Measurements from ENCODE around the gene GJA9.

GJA9 gene

DNA sequence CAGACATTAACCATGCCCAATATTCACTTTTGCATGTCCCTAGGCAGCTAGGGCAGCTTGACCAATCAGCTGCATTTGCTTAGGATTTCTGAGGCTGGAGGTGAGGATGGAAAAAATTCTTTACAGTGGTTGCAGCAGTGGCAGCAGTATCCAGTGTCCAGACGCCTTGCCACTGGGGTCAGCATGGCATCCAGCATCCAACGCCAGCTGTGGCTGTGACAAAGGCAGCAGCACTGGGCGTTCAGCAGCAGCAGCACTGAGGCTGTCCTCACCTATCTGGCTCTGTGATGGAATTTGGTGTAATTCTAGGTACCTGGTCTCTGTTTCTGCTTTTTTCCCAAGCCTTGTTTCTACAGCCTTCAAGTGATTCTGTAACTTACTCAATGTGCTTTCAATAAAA, 44.7 kb upstream of the GJA9 start:
- no peaks in the 10 kb centered on the region for H3K27me3 ChIP-seq (ENCODE audit: insufficient read depth, poor library complexity, severe bottlenecking)
- H3K27ac ChIP-seq (replicated peaks) = no peak overlapping the region
- no peak for DNase-seq (ENCODE audit: low read depth in 1 of 2, low spot score in 1 of 2)
- no peak for TF ChIP-seq POLR2AphosphoS5 (IDR thresholded peaks at IDR 0.05; ENCODE audit: low read depth)
- no peak for TF ChIP-seq SPI1 (IDR thresholded peaks at IDR 0.05; ENCODE audit: borderline replicate concordance, low read depth)
- TF ChIP-seq, protein P1, sequence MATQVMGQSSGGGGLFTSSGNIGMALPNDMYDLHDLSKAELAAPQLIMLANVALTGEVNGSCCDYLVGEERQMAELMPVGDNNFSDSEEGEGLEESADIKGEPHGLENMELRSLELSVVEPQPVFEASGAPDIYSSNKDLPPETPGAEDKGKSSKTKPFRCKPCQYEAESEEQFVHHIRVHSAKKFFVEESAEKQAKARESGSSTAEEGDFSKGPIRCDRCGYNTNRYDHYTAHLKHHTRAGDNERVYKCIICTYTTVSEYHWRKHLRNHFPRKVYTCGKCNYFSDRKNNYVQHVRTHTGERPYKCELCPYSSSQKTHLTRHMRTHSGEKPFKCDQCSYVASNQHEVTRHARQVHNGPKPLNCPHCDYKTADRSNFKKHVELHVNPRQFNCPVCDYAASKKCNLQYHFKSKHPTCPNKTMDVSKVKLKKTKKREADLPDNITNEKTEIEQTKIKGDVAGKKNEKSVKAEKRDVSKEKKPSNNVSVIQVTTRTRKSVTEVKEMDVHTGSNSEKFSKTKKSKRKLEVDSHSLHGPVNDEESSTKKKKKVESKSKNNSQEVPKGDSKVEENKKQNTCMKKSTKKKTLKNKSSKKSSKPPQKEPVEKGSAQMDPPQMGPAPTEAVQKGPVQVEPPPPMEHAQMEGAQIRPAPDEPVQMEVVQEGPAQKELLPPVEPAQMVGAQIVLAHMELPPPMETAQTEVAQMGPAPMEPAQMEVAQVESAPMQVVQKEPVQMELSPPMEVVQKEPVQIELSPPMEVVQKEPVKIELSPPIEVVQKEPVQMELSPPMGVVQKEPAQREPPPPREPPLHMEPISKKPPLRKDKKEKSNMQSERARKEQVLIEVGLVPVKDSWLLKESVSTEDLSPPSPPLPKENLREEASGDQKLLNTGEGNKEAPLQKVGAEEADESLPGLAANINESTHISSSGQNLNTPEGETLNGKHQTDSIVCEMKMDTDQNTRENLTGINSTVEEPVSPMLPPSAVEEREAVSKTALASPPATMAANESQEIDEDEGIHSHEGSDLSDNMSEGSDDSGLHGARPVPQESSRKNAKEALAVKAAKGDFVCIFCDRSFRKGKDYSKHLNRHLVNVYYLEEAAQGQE (IDR thresholded peaks at IDR 0.05; ENCODE audit: insufficient replicate concordance, low read depth) = no peak
- H3K4me3 ChIP-seq (replicated peaks; ENCODE audit: insufficient read depth, low read length) = no peak overlapping the region

DNA sequence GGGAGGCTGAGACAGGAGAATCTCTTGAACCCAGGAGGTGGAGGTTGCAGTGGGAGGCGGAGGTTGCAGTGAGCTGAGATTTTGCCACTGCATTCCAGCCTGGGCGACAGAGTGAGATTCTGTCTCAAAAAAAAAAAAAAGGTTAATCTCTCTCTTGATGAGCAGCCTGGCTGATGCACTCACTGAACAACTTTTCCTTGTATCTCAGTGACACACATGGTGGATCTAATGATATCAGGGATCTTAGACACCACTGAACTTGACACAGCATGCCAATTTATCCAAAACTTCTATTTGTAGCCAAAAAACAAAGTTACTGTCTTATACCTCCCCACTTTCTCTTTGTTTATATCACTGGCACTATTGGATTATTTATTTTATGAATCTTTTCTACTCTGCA, 44.0 kb upstream of the GJA9 start:
- Histone ChIP-seq H3K27ac (replicated peaks) (no peak overlapping the region), H3K4me3 (replicated peaks; ENCODE audit: insufficient read depth, low read length) (no peak overlapping the region), H3K27me3 (ENCODE audit: insufficient read depth, poor library complexity, severe bottlenecking) (no peaks in the 10 kb centered on the region)
- TF ChIP-seq, protein P2, sequence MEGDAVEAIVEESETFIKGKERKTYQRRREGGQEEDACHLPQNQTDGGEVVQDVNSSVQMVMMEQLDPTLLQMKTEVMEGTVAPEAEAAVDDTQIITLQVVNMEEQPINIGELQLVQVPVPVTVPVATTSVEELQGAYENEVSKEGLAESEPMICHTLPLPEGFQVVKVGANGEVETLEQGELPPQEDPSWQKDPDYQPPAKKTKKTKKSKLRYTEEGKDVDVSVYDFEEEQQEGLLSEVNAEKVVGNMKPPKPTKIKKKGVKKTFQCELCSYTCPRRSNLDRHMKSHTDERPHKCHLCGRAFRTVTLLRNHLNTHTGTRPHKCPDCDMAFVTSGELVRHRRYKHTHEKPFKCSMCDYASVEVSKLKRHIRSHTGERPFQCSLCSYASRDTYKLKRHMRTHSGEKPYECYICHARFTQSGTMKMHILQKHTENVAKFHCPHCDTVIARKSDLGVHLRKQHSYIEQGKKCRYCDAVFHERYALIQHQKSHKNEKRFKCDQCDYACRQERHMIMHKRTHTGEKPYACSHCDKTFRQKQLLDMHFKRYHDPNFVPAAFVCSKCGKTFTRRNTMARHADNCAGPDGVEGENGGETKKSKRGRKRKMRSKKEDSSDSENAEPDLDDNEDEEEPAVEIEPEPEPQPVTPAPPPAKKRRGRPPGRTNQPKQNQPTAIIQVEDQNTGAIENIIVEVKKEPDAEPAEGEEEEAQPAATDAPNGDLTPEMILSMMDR (IDR thresholded peaks at IDR 0.05; ENCODE audit: insufficient read depth, low read length) = no peak
- TF ChIP-seq SPI1 (IDR thresholded peaks at IDR 0.05; ENCODE audit: borderline replicate concordance, low read depth) (no peak), POLR2AphosphoS5 (IDR thresholded peaks at IDR 0.05; ENCODE audit: low read depth) (no peak), GABPA (IDR thresholded peaks at IDR 0.05; ENCODE audit: low read depth) (no peak)
- TF ChIP-seq, protein P1 (IDR thresholded peaks at IDR 0.05; ENCODE audit: insufficient replicate concordance, low read depth) = no peak
- DNase-seq (ENCODE audit: low read depth in 1 of 2, low spot score in 1 of 2) = no peak

DNA sequence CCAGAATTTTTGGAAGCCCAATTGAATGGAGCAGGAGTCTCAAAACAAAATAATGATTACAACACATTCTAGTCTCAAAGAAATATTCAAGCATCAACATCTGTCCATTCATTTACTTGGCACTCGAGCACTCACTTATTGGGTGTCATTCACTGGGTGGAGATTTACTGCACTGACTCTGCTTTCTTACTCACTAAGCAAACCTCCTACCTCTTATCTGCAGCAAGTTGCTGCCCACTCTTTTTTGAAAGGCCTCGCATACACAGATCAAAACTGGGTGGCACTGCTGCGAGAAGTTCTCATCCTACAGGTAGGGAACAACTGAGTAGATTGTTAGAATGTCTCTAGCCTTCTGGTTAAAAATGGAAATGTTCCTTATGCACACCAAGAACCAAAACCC, 42.2 kb upstream of the GJA9 start:
- H3K4me3 ChIP-seq (replicated peaks; ENCODE audit: insufficient read depth, low read length) = no peak overlapping the region
- H3K27ac ChIP-seq (replicated peaks) = no peak overlapping the region
- H3K27me3 ChIP-seq (ENCODE audit: insufficient read depth, poor library complexity, severe bottlenecking) = no peaks in the 10 kb centered on the region
- TF ChIP-seq, protein P1 (IDR thresholded peaks at IDR 0.05; ENCODE audit: insufficient replicate concordance, low read depth) = no peak
- TF ChIP-seq GABPA (IDR thresholded peaks at IDR 0.05; ENCODE audit: low read depth) = no peak
- TF ChIP-seq, protein P2 (IDR thresholded peaks at IDR 0.05; ENCODE audit: insufficient read depth, low read length) = no peak
- no peak for TF ChIP-seq POLR2AphosphoS5 (IDR thresholded peaks at IDR 0.05; ENCODE audit: low read depth)
- TF ChIP-seq SPI1 (IDR thresholded peaks at IDR 0.05; ENCODE audit: borderline replicate concordance, low read depth) = no peak
- no peak for DNase-seq (ENCODE audit: low read depth in 1 of 2, low spot score in 1 of 2)

Data from HL-60 (cell line).